K562 (cell line): ENCODE data around the gene ADI1. TPM values are rescaled to one million over a fixed set of nuclear protein-coding genes. Genes with fewer than 3 reads are reported as not detected.

Experiments
- HDAC1 ChIP-seq, 2 experiments: fragments of 450-650 bp; IDR thresholded peaks; 2 replicates each; pipeline ENCODE4 v1.6.1; 2016 to 2017; ENCODE audit warnings: inconsistent platforms in 1 of 2, mild to moderate bottlenecking in 1 of 2, moderate library complexity in 1 of 2
- HDAC6 ChIP-seq: IDR thresholded peaks from 2 replicates; pipeline ENCODE4 v1.6.1; 2012; ENCODE audit warnings: low read depth, mild to moderate bottlenecking, control low read depth, inconsistent platforms, low read length, moderate library complexity
- NCOA2 ChIP-seq, 2 experiments: fragments of 450-650 bp; IDR thresholded peaks; 2 replicates each; pipeline ENCODE4 v1.6.1; 2018; ENCODE audit warnings: mild to moderate bottlenecking in 2 of 2, moderate library complexity in 1 of 2; ENCODE audit not compliant: partially characterized antibody in 2 of 2
- NR2C1 ChIP-seq, 2 experiments: fragments of 450-650 bp; IDR thresholded peaks; 2 replicates each; pipeline ENCODE4 v1.6.1; 2017; ENCODE audit warnings: mild to moderate bottlenecking in 2 of 2, antibody characterized with exemption in 1 of 2, inconsistent platforms in 1 of 2, missing compliant biosample characterization in 1 of 2, missing genetic modification characterization in 1 of 2
- NR2C2 ChIP-seq, 2 experiments: fragments of 200-800 bp in 1 of 2; sonication (Bioruptor generic) in 1 of 2; sonication (generic) in 1 of 2; formaldehyde crosslinking in 1 of 2; IDR thresholded peaks; 2 replicates each; pipeline versions ENCODE4 v1.6.1 to v1.8.0; 2016 to 2022; ENCODE audit warnings: mild to moderate bottlenecking in 1 of 2, missing compliant biosample characterization in 1 of 2, missing genetic modification characterization in 1 of 2, missing genetic modification reagents in 1 of 2
- PHF20 ChIP-seq: fragments of 450-650 bp; IDR thresholded peaks from 2 replicates; pipeline ENCODE4 v1.6.1; 2018; ENCODE audit not compliant: partially characterized antibody
- SMAD4 ChIP-seq: fragments of 250-450 bp; sonication (Bioruptor Pico); conservative IDR thresholded peaks from 2 replicates; pipeline ENCODE4 v1.8.0; 2021; ENCODE audit warnings: inconsistent platforms, mild to moderate bottlenecking, moderate library complexity
- TRIM24 ChIP-seq, 2 experiments: fragments of 450-650 bp; IDR thresholded peaks; 2 replicates each; pipeline ENCODE4 v1.6.1; 2016
- ZNF121 ChIP-seq: sonication (generic); formaldehyde crosslinking; conservative IDR thresholded peaks from 2 replicates; pipeline ENCODE4 v1.8.0; 2022; ENCODE audit warnings: missing genetic modification reagents
- polyA plus RNA-seq, 8 experiments: library from polyadenylated mRNA; depleted of rRNA in 4 of 8; stranded (reverse) in 5 of 8; unstranded in 3 of 8; fragments of >200 nt; fragmentation: Nextera tagmentation in 2 of 8; fragmentation: Illumina TruSeq in 1 of 8; extraction: Ambion mirVana in 2 of 8; extraction: Trizol in 1 of 8; gene quantifications; 2 replicates each; pipeline versions ENCODE4 v1.2.1 to v1.2.3, GENCODE V29; 2011 to 2014; ENCODE audit warnings: inconsistent platforms in 1 of 8, missing spikeins in 1 of 8
- total RNA-seq, 7 experiments: library from RNA; depleted of rRNA in 6 of 7; stranded (reverse); fragments of >200 nt in 6 of 7; fragmentation: Illumina TruSeq in 2 of 7; extraction: Trizol in 2 of 7; gene quantifications; 2 replicates each; pipeline versions ENCODE4 v1.2.1 to v1.2.3, GENCODE V29; 2011 to 2021; ENCODE audit warnings: low replicate concordance in 1 of 7
- TF ChIP-seq, protein P1 (sequence below): sonication (generic); formaldehyde crosslinking; IDR thresholded peaks from 2 replicates; pipeline ENCODE4 v1.8.1; 2023; ENCODE audit warnings: mild to moderate bottlenecking, missing genetic modification reagents
- TF ChIP-seq, protein P2 (sequence below): fragments of 450-650 bp; formaldehyde crosslinking; IDR thresholded peaks from 2 replicates; pipeline ENCODE4 v1.4.0; 2020; ENCODE audit warnings: mild to moderate bottlenecking, moderate library complexity

The ADI1 gene
- total and polyA plus RNA-seq, 9 of the 15 experiments (the other 6 are each of a cell fraction or from before 2014, with no cell fraction given) = 6.1 to 51.0 (median 27.1) TPM

DNA sequence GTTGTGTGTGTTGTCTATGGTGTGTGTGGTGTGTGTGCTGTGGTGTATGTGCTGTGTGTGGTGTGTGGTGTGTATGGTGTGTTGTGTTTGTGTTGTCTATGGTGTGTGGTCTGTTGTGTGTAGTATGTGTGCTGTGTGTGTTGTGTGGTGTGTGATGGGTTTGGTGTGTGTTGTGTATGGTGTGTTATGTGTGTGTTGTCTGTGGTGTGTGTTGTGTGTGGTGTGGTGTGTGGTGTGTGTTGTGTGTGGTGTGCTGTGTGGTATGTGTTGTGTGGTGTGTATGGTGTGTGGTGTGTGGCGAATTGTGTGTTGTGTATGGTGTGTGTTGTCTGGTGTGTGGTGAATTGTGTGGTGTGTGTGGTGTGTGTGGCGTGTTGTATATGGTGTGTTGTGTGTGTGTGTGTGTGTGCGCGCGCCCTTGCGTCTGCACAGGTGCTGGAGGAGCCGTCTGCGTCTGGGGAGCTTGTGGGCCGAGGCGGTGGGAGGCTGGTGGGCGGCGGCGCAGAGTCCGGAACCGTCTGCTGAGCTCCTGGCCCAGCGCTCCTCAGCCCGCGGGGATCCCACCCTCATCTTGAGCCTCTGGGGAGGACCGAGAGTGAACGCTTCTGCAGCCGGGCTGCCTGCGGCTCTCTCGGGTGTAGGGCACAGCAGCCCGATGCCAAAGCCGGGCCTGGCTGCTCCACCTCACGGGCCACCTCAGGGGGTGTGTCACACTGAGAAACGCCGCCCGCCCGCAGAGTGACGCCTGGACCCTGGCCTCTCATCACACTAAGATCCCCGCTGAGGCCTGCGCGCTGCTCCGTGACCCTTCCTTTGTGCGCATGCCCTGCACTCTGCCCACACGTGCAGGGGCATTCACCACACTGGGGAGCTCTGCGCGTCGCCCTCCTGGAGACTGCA, 8.8 kb upstream of the ADI1 start (continued):
- TF ChIP-seq HDAC6 = 0 out of 2 replicates have a peak, but pooled peaks have one; percentile 12
- no peak for TF ChIP-seq ZNF121 (CRISPR knock-in tag)
- TF ChIP-seq NR2C2 (CRISPR knock-in tag; IDR thresholded peaks at IDR 0.05) = 0 out of 2 replicates have a peak, but pooled peaks have one; percentile 22
- TF ChIP-seq NR2C2 (tag; IDR thresholded peaks at IDR 0.05) = no peak
- peak in 1 of 2 experiments; percentile 9; a peak in 1 of 4 replicates for TF ChIP-seq TRIM24 (IDR thresholded peaks at IDR 0.05)
- no peak for TF ChIP-seq SMAD4
- peak; percentile 20 for TF ChIP-seq PHF20
- TF ChIP-seq, protein P1, sequence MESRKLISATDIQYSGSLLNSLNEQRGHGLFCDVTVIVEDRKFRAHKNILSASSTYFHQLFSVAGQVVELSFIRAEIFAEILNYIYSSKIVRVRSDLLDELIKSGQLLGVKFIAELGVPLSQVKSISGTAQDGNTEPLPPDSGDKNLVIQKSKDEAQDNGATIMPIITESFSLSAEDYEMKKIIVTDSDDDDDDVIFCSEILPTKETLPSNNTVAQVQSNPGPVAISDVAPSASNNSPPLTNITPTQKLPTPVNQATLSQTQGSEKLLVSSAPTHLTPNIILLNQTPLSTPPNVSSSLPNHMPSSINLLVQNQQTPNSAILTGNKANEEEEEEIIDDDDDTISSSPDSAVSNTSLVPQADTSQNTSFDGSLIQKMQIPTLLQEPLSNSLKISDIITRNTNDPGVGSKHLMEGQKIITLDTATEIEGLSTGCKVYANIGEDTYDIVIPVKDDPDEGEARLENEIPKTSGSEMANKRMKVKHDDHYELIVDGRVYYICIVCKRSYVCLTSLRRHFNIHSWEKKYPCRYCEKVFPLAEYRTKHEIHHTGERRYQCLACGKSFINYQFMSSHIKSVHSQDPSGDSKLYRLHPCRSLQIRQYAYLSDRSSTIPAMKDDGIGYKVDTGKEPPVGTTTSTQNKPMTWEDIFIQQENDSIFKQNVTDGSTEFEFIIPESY (CRISPR knock-in tag) = peak; percentile 93
- 0 out of 4 replicates have a peak, but pooled peaks of 1 of the 2 experiments have one; percentile 5 for TF ChIP-seq HDAC1 (IDR thresholded peaks at IDR 0.05)
- TF ChIP-seq NCOA2 (IDR thresholded peaks at IDR 0.05; ENCODE audit: partially characterized antibody in 2 of 2) = no peak
- TF ChIP-seq, protein P2, sequence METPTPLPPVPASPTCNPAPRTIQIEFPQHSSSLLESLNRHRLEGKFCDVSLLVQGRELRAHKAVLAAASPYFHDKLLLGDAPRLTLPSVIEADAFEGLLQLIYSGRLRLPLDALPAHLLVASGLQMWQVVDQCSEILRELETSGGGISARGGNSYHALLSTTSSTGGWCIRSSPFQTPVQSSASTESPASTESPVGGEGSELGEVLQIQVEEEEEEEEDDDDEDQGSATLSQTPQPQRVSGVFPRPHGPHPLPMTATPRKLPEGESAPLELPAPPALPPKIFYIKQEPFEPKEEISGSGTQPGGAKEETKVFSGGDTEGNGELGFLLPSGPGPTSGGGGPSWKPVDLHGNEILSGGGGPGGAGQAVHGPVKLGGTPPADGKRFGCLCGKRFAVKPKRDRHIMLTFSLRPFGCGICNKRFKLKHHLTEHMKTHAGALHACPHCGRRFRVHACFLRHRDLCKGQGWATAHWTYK (CRISPR knock-in tag) = no peak
- TF ChIP-seq NR2C1 (IDR thresholded peaks at IDR 0.05) = 0 out of 2 replicates have a peak, but pooled peaks have one; percentile 0
- TF ChIP-seq NR2C1 (tag; IDR thresholded peaks at IDR 0.05) = no peak
